NK-92 (cell line): ENCODE measurements around the gene MAP1LC3B.
"Not testable (repeated sequence)": the region's sequence is repeated elsewhere in the genome, so short reads cannot be mapped to it uniquely, and the experiment has no call there.

Source experiments
- DNase-seq: peaks from one replicate; lab custom pipeline; 2025; ENCODE audit not compliant: unreplicated experiment; lab: John Stamatoyannopoulos, UW

Gene MAP1LC3B

GRCh38 chr16:87360862-87361610 is 31.1 kb upstream of the MAP1LC3B start:
- no peak for DNase-seq

DNA sequence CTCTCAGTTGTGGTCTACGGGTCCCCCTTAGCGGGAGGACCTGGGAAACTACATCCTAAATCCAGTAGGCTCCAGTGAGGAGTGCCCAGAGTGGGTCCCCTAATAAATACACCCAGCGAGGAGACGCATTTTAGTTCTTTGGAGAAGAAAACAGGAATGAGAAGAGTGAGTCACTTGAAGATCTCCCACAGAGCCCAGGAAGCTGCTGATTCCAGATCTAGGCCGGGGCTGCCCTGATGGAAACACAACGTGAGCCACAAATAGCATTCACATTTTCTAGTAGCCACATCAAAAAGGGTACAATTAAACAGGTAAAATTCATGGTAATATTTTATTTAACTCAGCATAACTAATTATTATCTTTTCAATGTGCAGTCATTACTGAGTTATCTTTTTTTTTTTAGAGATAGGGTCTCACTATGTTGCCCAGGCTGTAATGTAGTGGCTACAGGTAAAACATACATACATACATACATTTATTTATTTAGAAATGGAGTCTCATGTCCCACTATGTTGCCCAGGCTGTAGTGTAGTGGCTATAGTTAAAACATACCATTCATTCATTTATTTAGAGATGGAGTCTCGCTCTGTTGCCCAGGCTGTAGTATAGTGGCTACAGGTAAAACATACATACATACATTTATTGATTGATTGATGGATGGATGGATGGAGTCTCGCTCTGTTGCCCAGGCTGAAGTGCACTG is 30.1 kb upstream of the MAP1LC3B start:
- DNase-seq, result no peak

GRCh38 chr16:87362828-87363559 is 29.1 kb upstream of the MAP1LC3B start:
- DNase-seq, result not testable (repeated sequence)

- DNase-seq, result no peak
Observed at GRCh38 chr16:87363771-87364455, 28.2 kb upstream of the MAP1LC3B start.

DNA sequence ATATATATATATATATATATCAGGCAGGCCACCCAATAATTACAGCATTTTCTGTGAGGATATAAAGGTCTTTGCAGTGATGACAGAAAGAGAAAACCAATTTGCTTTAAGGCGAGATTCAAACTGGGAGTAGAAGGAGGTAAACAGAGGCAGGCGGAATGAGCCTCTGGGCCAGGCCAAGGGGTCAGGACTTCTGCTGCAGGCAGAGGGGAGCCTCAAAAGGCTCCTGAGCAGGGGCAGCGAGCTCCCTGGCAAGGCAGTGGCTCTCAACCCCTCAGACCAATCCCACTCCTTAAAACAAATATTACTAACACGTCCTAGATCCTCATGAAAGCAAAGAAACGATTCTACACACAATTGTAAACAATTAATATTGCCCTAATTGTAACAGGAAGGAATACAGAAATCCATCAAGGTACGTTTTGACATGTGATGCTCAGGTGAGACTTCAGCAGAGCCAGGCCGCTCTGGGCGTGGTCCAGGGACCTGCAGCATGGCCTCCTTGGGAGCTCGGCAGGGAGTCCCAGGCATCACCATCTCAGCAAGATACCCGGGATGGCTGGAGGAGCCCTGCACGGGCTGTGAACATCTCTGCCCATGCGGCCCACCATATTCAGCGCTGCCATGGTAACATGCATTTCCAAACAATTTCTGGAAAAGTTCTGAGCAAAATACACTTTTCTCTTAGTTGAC is 27.0 kb upstream of the MAP1LC3B start:
- no peak for DNase-seq

- DNase-seq, result no peak
Observed at GRCh38 chr16:87366288-87366687, 25.8 kb upstream of the MAP1LC3B start.

DNA sequence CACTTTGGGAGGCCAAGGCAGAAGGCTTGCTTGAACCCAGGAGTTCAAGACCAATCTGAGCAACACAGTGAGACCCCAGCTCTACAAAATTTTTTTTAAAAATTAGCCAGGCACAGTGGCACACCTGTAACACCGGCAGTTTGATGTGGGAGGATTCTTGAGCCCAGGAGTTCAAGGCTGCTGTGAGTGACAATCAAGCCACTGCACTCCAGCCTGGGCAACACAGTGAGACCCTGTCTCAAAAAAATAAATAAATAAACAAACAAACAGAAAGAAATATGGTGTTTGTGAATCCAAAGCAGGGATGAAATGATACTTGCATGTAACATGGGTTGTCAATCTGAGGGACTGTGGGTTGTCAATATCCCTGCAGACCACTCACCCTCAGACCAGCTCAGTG is 25.2 kb upstream of the MAP1LC3B start:
- DNase-seq, result no peak

- DNase-seq, result no peak
Observed at GRCh38 chr16:87367529-87367928, 24.6 kb upstream of the MAP1LC3B start.

GRCh38 chr16:87368029-87368770 is 23.9 kb upstream of the MAP1LC3B start:
- DNase-seq, result no peak

- DNase-seq, result no peak
Observed at GRCh38 chr16:87369117-87369765, 22.9 kb upstream of the MAP1LC3B start.

DNA sequence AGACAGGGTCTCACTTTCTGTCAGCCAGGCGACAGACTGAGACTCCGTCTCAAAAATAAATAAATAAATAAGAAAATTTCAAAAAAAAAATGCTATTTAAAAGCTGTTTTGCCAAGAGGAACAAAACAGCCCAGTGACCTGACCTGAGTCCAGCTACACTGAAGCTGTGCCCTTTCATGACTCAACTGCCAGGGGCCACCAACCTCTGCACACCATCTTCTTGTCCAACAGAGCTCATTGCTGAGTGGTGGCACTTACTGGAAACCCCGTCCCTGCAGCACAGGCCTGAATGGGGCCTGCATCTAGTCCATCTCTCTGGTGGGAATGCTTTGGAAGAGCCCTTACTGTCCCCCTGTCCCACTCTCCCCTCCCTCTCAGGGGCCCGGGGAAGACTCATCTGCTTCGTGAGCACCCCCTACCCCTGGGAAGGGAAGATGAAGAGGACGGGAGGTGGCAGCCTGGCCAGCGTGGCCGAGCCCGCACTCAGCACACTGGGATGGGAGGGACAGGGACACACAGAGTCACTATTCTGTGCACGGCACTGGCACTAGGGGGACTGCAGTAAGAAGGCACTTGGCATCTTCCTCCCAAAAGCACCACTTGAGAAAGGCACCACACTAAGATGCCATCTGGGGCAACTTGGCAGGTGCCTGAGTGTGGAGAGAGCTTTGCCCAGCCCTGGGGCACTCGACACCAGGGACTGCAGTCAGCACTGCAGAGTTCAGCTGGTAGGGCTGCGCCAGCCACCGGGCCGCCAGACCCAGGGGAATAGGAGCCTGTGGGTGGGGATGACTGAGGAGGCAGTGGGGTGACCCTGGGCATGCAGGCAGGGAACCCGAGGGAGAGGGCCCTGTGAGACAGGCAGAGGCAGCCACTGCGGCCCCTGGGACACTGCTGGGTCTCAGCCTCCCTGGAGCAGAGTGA is 22.1 kb upstream of the MAP1LC3B start:
- DNase-seq, result no peak

- no peak for DNase-seq
Observed at GRCh38 chr16:87371261-87371866, 20.8 kb upstream of the MAP1LC3B start.

- no peak for DNase-seq
Observed at GRCh38 chr16:87372305-87372704, 19.8 kb upstream of the MAP1LC3B start.

DNA sequence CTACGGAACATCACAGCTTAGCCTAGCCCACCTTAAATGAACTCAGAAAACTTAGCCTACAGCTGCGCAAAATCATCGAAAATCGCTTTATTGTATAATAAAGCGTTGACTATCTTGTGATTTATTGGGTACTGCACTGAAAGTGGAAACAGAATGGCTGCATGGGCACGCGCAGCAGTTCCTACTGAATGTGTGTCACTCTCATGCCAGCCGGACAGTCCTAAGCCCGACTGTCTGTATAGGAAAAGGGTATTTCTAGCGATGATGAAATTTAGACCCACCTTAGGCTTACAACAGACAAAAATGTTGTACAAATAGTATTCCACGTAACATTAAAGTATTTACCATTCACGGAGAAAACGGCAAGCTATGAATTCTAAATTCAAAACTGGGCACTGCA is 17.8 kb upstream of the MAP1LC3B start:
- DNase-seq, result no peak

DNA sequence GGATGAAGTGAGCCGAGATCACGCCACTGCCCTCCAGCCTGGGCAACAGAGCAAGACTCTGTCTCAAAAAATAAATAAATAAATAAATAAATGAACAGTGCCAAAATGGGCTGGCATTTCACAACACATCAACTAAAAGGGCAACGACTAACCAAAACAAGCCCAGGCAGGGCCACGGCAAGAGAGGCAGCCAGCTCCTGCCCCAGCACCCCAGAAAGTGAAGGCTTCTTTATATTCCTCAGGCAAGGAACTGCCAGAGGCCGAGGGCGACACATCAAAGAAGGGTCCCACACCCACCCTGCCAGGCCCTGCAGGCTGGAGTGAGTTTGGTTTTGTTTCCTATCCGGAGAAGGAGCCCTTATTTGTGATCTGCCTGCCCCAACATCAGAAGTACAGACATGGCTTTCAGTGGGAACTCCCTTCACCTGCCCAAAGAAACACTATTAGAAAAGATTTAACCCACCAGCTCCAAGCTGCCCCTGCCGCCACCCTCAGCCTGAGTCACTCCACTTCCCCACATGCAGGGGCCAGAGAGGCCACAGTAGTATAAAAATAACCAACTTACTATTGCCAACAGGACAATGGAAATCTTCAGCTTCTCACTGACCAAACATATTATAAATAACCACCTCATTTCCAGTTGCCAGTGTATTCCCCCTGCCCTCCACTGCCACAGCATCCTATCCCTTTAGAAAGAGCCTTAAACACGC is 16.6 kb upstream of the MAP1LC3B start:
- DNase-seq, result no peak

DNA sequence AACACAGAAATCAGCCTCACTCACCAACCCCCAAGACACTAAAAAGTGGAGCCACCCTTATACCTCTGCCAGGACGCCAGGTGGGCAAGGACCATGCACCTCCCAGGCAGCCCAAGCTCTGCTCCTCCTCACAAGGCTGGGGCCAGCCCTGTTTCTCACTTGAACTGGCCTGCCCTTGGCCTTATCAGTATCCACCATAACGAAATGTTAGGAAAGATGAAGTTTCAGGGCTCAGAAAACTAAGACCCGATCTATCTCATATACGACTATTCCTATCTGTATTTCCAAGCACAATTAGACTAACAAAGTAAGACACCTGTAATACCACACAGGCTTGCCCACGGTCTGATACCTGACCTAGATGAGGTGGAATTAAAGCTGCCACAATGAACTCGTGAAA is 15.5 kb upstream of the MAP1LC3B start:
- DNase-seq, result no peak

GRCh38 chr16:87379312-87379752 is 12.8 kb upstream of the MAP1LC3B start:
- DNase-seq, result not testable (repeated sequence)
